Raji (cell line): ENCODE data around the gene KSR2.

Experiments used
- POLR2A ChIP-seq: IDR thresholded peaks from 2 replicates; pipeline ENCODE4 v1.6.1; 2011; ENCODE audit warnings: low read depth, low read length, control low read depth; ENCODE audit not compliant: insufficient read depth

KSR2 gene

GRCh38 chr12:117640511-117640910 is 328.3 kb downstream of the KSR2 start:
- no peak for TF ChIP-seq POLR2A

- TF ChIP-seq POLR2A: no peak
Observed at GRCh38 chr12:117629454-117629853, 339.3 kb downstream of the KSR2 start.

- TF ChIP-seq POLR2A: no peak
Observed at GRCh38 chr12:117622741-117623140, 346.0 kb downstream of the KSR2 start.

- no peak for TF ChIP-seq POLR2A
Observed at GRCh38 chr12:117622087-117622486, 346.7 kb downstream of the KSR2 start.

- no peak for TF ChIP-seq POLR2A
Observed at GRCh38 chr12:117607778-117608177, 361.0 kb downstream of the KSR2 start.

- TF ChIP-seq POLR2A: no peak
Observed at GRCh38 chr12:117606945-117607344, 361.8 kb downstream of the KSR2 start.

- TF ChIP-seq POLR2A: no peak
Observed at GRCh38 chr12:117606024-117606423, 362.8 kb downstream of the KSR2 start.

GRCh38 chr12:117603316-117604113 is 365.3 kb downstream of the KSR2 start:
- no peak for TF ChIP-seq POLR2A

GRCh38 chr12:117599849-117600248 is 368.9 kb downstream of the KSR2 start:
- no peak for TF ChIP-seq POLR2A

GRCh38 chr12:117596968-117597367 is 371.8 kb downstream of the KSR2 start:
- no peak for TF ChIP-seq POLR2A

GRCh38 chr12:117595751-117596150 is 373.0 kb downstream of the KSR2 start:
- TF ChIP-seq POLR2A: no peak

GRCh38 chr12:117594481-117594880 is 374.3 kb downstream of the KSR2 start:
- no peak for TF ChIP-seq POLR2A

GRCh38 chr12:117593815-117594400 is 374.9 kb downstream of the KSR2 start:
- TF ChIP-seq POLR2A: no peak

GRCh38 chr12:117592588-117593305 is 376.0 kb downstream of the KSR2 start:
- no peak for TF ChIP-seq POLR2A

GRCh38 chr12:117590999-117591398 is 377.8 kb downstream of the KSR2 start:
- no peak for TF ChIP-seq POLR2A

GRCh38 chr12:117590386-117590785 is 378.4 kb downstream of the KSR2 start:
- TF ChIP-seq POLR2A: no peak
